Mononuclear cell (primary cell): ENCODE results near the gene PSMD3. TPM values are rescaled to one million over a fixed set of nuclear protein-coding genes. Genes with fewer than 3 reads are reported as not detected.

Source experiments
- H3K27me3 ChIP-seq: 2 replicates; pipeline ENCODE4 v1.6.0; 2011; ENCODE audit warnings: low read length, control low read depth; ENCODE audit not compliant: insufficient read depth
- H3K4me1 ChIP-seq: 2 replicates; pipeline ENCODE4 v1.5.1; 2011; ENCODE audit warnings: mild to moderate bottlenecking, low read length, control low read depth; ENCODE audit not compliant: insufficient read depth
- H3K4me3 ChIP-seq: 2 replicates; pipeline ENCODE4 v1.5.1; 2011; ENCODE audit warnings: mild to moderate bottlenecking, low read length, moderate library complexity
- H3K9me3 ChIP-seq: 2 replicates; pipeline ENCODE4 v1.5.1; 2011; ENCODE audit warnings: low read depth, mild to moderate bottlenecking, control low read depth, low read length
- total RNA-seq: library from RNA; depleted of rRNA; stranded (reverse); fragments of >200 nt; gene quantifications from one replicate; pipeline ENCODE4 v1.2.3, GENCODE V29; 2012

Gene PSMD3
- total RNA-seq, 1 donor = 54.9 TPM

GRCh38 chr17:39972271-39972670 lies 8.3 kb upstream of the PSMD3 start:
- no peaks in the 10 kb centered on the region for H3K9me3 ChIP-seq
- no peak overlapping the region for H3K4me3 ChIP-seq
- H3K4me1 ChIP-seq = peaks cover 27% of the 10 kb centered on the region
- H3K27me3 ChIP-seq = no peaks in the 10 kb centered on the region

DNA sequence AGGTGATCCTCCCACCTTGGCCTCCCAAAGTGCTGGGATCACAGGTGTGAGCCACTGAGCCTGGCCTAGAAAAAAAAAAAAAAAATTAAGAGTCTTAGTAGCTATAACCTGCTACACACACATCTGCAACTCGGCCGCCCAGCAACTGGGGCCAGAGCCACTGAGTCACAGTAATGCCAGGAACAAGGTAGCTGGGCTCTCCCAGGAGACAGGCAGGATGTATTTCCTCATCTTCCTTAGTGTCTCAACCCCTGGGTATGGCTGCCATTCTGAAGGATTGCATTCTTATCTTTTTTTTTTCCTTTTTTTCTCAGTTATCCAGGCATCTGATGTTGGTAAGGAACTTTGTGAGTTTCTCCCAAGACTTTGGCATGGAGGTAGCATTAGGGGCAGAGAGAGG lies 7.1 kb upstream of the PSMD3 start:
- H3K27me3 ChIP-seq = no peaks in the 10 kb centered on the region
- peaks cover 16% of the 10 kb centered on the region for H3K4me1 ChIP-seq
- H3K4me3 ChIP-seq = no peak overlapping the region
- no peaks in the 10 kb centered on the region for H3K9me3 ChIP-seq

GRCh38 chr17:39974433-39974832 lies 6.2 kb upstream of the PSMD3 start:
- no peaks in the 10 kb centered on the region for H3K9me3 ChIP-seq
- no peaks in the 10 kb centered on the region for H3K27me3 ChIP-seq
- peaks cover 16% of the 10 kb centered on the region for H3K4me1 ChIP-seq
- H3K4me3 ChIP-seq = no peak overlapping the region

DNA sequence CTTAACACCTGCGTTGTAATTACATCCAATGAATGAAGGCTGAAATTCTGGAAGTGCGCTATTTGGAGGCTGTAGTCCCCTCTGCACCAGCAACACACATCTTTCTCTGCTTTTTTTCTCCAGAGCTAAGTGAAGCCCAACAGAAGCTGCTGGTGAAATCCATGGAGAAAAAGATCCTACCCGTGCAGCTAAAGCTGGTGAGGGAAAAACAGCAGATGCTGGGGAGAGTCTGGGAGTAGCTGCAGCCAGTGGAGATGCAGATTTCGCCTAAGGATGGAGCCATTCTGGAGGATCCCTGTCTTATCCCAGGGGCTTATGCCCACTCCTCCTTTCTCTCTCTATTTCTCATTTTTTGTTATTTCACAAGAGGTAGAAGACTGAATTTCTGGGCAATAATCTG lies 4.8 kb upstream of the PSMD3 start:
- no peak overlapping the region for H3K4me3 ChIP-seq
- no peaks in the 10 kb centered on the region for H3K27me3 ChIP-seq
- peaks cover 23% of the 10 kb centered on the region for H3K4me1 ChIP-seq
- H3K9me3 ChIP-seq = no peaks in the 10 kb centered on the region

DNA sequence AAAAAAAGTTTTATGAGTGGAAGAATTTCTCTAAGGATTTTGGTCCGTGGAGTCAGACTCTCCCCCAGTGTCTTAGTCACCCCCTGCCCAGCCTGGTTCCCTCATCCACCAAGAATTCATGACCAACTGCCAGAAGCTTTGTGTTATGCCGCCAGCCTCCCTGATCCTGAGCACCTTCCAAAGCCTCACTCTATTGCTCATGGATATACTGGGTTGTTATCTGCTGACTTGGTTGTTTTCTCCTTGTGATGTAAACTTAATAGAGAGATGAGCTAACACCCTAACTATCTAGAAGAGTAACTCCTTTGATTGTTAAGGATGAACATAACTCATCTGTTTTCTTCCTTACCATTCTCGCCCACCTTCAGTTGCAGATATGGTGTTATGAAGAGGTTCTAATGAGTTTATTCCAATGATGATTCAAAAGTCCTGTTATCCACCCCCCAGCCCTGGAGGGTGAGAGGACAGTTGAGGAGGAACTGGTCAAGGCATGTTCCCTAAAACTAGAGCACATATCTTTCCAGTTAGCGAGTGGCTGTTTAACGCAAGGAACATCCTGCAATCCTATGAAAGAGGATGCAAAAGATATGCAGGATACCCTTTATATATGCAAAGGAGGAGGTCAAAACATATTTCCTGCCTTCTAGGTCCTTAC lies 1.5 kb upstream of the PSMD3 start:
- Histone ChIP-seq H3K4me1 (peaks cover 23% of the 10 kb centered on the region), H3K27me3 (no peaks in the 10 kb centered on the region), H3K4me3 (no peak overlapping the region), H3K9me3 (no peaks in the 10 kb centered on the region)

- Histone ChIP-seq H3K4me1 (peaks cover 23% of the 10 kb centered on the region), H3K27me3 (no peaks in the 10 kb centered on the region), H3K4me3 (peak overlapping the region; percentile 87), H3K9me3 (no peaks in the 10 kb centered on the region)
Measured at GRCh38 chr17:39979893-39980350, 685 bp upstream of the PSMD3 start.

DNA sequence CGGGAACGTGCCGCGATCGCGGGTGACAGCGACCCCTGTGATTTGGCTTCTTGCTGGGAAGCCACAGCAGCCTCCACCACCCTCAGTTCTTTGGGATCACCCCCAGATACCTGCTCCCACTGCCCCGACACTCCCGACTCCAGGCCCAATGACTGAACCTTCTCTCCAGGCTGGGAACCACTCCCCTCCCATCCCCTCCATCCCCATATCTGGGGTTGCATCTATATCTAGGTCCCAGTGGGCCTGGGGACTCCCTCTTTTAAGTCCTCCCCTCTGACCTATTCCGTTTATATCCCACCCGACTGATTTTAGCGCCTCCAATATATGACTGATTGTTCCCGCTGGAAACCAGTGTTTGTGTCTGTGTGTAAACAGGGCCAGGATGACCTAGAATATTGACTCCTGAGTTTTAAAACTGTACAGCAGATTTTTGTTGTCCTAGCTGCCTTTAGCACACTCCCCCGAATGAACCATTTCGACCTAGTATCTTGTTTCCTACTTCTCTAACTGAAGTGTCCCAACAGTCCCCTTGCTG lies 667 bp downstream of the PSMD3 start:
- H3K27me3 ChIP-seq = no peaks in the 10 kb centered on the region
- H3K4me1 ChIP-seq = peaks cover 23% of the 10 kb centered on the region
- H3K9me3 ChIP-seq = no peaks in the 10 kb centered on the region

DNA sequence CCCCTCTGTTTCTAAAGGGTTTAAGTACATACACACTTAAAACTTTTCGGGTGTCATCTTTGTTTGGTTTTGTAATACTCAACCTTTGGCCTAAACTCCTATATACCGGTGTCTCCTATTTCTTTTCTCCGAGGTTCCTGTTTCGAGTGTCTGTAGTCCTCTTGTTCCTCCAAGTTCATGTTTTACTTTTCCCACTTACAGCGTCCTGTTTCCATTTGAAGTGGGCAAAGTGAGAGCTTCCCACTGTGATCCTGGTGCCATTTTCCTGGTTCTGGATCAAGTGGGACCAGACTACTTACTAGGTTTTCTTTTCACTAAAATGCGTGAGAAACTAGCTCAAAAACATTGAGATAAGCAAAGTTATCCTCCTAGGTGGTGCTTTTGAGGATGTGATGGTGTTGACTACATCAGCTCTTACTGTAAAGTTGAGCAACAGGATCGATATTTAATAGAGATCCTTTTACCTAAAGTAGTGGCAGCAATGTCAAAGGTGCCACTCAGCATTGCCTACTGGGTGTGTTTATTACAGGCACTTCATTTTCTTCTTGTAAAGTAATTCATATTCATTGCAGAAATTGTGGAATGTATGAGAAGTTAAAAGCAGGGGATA lies 1.3 kb downstream of the PSMD3 start:
- Histone ChIP-seq H3K27me3 (no peaks in the 10 kb centered on the region), H3K4me1 (peaks cover 23% of the 10 kb centered on the region), H3K9me3 (no peaks in the 10 kb centered on the region), H3K4me3 (peak overlapping the region; percentile 87)

More for the DNA sequence above, 667 bp downstream of the PSMD3 start:
- peak overlapping the region; percentile 87 for H3K4me3 ChIP-seq

- H3K4me3 ChIP-seq = no peak overlapping the region
- H3K4me1 ChIP-seq = no peaks in the 10 kb centered on the region
- H3K9me3 ChIP-seq = no peaks in the 10 kb centered on the region
- no peaks in the 10 kb centered on the region for H3K27me3 ChIP-seq
Measured at GRCh38 chr17:39988206-39988810, 7.7 kb downstream of the PSMD3 start.

DNA sequence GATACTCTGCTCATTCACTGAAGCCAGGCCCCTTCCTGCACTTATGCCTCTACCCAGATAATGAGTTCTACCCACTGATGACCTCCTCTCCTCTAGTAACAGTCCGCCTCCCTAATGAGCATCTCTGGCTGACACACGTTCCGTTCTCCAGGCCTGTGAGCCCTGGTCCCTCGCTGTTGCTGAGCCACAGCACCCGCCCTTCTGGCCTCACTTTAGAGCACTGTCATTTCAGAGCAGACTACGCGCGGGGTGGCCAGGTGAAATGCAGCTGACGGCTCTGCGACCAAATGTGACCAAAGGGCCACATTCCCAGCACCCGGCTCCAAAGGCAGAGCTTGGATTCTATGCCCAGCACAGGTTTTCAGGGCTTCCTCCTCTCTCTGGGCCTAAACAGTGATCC lies 13.8 kb downstream of the PSMD3 start:
- Histone ChIP-seq H3K4me1 (no peaks in the 10 kb centered on the region), H3K27me3 (no peaks in the 10 kb centered on the region), H3K9me3 (no peaks in the 10 kb centered on the region), H3K4me3 (no peak overlapping the region)

DNA sequence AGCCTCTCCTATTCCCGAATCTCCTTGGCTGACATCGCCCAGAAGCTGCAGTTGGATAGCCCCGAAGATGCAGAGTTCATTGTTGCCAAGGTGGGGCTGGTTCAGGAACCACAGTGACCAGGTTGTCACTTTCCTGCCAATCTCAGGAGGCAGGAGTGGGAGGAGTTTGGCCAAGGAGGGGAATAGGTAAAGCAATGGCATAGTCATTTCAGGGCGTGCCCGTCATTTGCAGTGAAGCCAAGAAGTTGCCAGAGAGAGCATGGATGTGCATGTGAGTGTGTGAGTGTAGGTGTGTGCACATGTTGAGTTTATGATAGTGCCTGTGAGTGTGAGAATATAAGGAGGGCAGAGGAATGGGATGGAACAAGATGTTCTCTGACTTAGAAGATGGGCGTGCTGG lies 14.8 kb downstream of the PSMD3 start:
- no peaks in the 10 kb centered on the region for H3K4me1 ChIP-seq
- H3K4me3 ChIP-seq = no peak overlapping the region
- H3K27me3 ChIP-seq = no peaks in the 10 kb centered on the region
- H3K9me3 ChIP-seq = no peaks in the 10 kb centered on the region

- no peaks in the 10 kb centered on the region for H3K9me3 ChIP-seq
Measured at GRCh38 chr17:39996162-39996561, 15.6 kb downstream of the PSMD3 start.

GRCh38 chr17:39996800-39997199 lies 16.2 kb downstream of the PSMD3 start:
- no peaks in the 10 kb centered on the region for H3K27me3 ChIP-seq
- no peaks in the 10 kb centered on the region for H3K9me3 ChIP-seq
- H3K4me3 ChIP-seq = no peak overlapping the region
- no peaks in the 10 kb centered on the region for H3K4me1 ChIP-seq

More at GRCh38 chr17:39996162-39996561, 15.6 kb downstream of the PSMD3 start:
- H3K4me1 ChIP-seq = no peaks in the 10 kb centered on the region
- no peak overlapping the region for H3K4me3 ChIP-seq
- H3K27me3 ChIP-seq = no peaks in the 10 kb centered on the region

- Histone ChIP-seq H3K27me3 (no peaks in the 10 kb centered on the region), H3K9me3 (no peaks in the 10 kb centered on the region), H3K4me1 (no peaks in the 10 kb centered on the region), H3K4me3 (no peak overlapping the region)
Measured at GRCh38 chr17:39997543-39997942, 16.9 kb downstream of the PSMD3 start.

- H3K4me1 ChIP-seq = no peaks in the 10 kb centered on the region
- H3K27me3 ChIP-seq = no peaks in the 10 kb centered on the region
- H3K4me3 ChIP-seq = no peak overlapping the region
- no peaks in the 10 kb centered on the region for H3K9me3 ChIP-seq
Measured at GRCh38 chr17:39999067-39999466, 18.5 kb downstream of the PSMD3 start.
